ENCODE measurements around the gene SULF2. TPM values are rescaled to one million over a fixed set of nuclear protein-coding genes. Genes with fewer than 3 reads are reported as not detected.

The SULF2 gene
- total and polyA plus RNA-seq, 3 donors from 2014 or later: 61.5 to 117 (median 95.6) TPM

- Histone ChIP-seq H3K27me3 (no peaks in the 10 kb centered on the region), H3K36me3 (ENCODE audit: low read depth, missing control alignments) (no peaks in the 10 kb centered on the region), H3K4me1 (peaks cover 23% of the 10 kb centered on the region), H3K9me3 (no peaks in the 10 kb centered on the region), H3K4me3 (no peak overlapping the region), H3K27ac (no peak overlapping the region)
- DNase-seq: no peak
- WGBS, 2 donors: 93% methylated on average over 20 to 23 of the region's 23 CpGs
- intact Hi-C loops (cut with DNase I; ENCODE audit: low total_unique reads): no loop called here
- TF ChIP-seq CTCF (IDR thresholded peaks at IDR 0.05): no peak
- TF ChIP-seq POLR2A (IDR thresholded peaks at IDR 0.05): no peak
Observed at GRCh38 chr20:47668313-47669151, 116.7 kb downstream of the SULF2 start.

- intact Hi-C loops (cut with DNase I; ENCODE audit: low total_unique reads): no loop called here
Observed at GRCh38 chr20:47667531-47668312, 117.6 kb downstream of the SULF2 start.

GRCh38 chr20:47667086-47667485 lies 118.2 kb downstream of the SULF2 start:
- Histone ChIP-seq H3K4me3 (no peak overlapping the region), H3K36me3 (ENCODE audit: low read depth, missing control alignments) (no peaks in the 10 kb centered on the region), H3K27ac (no peak overlapping the region), H3K9me3 (no peaks in the 10 kb centered on the region), H3K4me1 (peaks cover 32% of the 10 kb centered on the region), H3K27me3 (no peaks in the 10 kb centered on the region)
- no peak for DNase-seq
- no peak for TF ChIP-seq CTCF (IDR thresholded peaks at IDR 0.05)
- TF ChIP-seq POLR2A (IDR thresholded peaks at IDR 0.05): no peak
- intact Hi-C loops (cut with DNase I; ENCODE audit: low total_unique reads): no loop called here
- 88 to 91% methylated on average over 5 of the region's 5 CpGs for WGBS, 2 donors

More at GRCh38 chr20:47667531-47668312, 117.6 kb downstream of the SULF2 start:
- no peaks in the 10 kb centered on the region for H3K9me3 ChIP-seq
- 81 to 87% methylated on average over 17 to 19 of the region's 19 CpGs for WGBS, 2 donors
- H3K4me3 ChIP-seq: no peak overlapping the region
- H3K36me3 ChIP-seq (ENCODE audit: low read depth, missing control alignments): no peaks in the 10 kb centered on the region
- no peaks in the 10 kb centered on the region for H3K27me3 ChIP-seq
- TF ChIP-seq POLR2A (IDR thresholded peaks at IDR 0.05): no peak
- no peak for TF ChIP-seq CTCF (IDR thresholded peaks at IDR 0.05)
- H3K27ac ChIP-seq: no peak overlapping the region
- peaks cover 31% of the 10 kb centered on the region for H3K4me1 ChIP-seq
- no peak for DNase-seq

GRCh38 chr20:47666304-47666703 lies 119.0 kb downstream of the SULF2 start:
- 92 to 94% methylated on average over 10 to 19 of the region's 19 CpGs for WGBS, 2 donors
- no peaks in the 10 kb centered on the region for H3K36me3 ChIP-seq (ENCODE audit: low read depth, missing control alignments)
- no peak for TF ChIP-seq CTCF (IDR thresholded peaks at IDR 0.05)
- no peak for TF ChIP-seq POLR2A (IDR thresholded peaks at IDR 0.05)

More at GRCh38 chr20:47666304-47666703, 119.0 kb downstream of the SULF2 start:
- Histone ChIP-seq H3K9me3 (no peaks in the 10 kb centered on the region), H3K4me1 (peaks cover 35% of the 10 kb centered on the region), H3K27me3 (no peaks in the 10 kb centered on the region), H3K4me3 (no peak overlapping the region), H3K27ac (no peak overlapping the region)
- intact Hi-C loops (cut with DNase I; ENCODE audit: low total_unique reads): no loop called here
- no peak for DNase-seq

All from testis (tissue), 3 donors.